ENCODE data around the gene WDR13. TPM values are rescaled to one million over a fixed set of nuclear protein-coding genes. Genes with fewer than 3 reads are reported as not detected.

WDR13 gene
- total RNA-seq, 1 donor from 2014 or later, result 20.9 TPM

GRCh38 chrX:48600226-48600625 is 2.9 kb downstream of the WDR13 start:
- Mint-ChIP-seq H3K4me1 (peaks cover 4% of the 10 kb centered on the region), H3K27me3 (ENCODE audit: insufficient read depth, low read depth) (peaks cover 8% of the 10 kb centered on the region), H3K4me3 (no peak overlapping the region), H3K36me3 (peaks cover 13% of the 10 kb centered on the region), H3K9me3 (peaks cover 12% of the 10 kb centered on the region), H3K27ac (no peak overlapping the region)
- Histone ChIP-seq H3K79me2 (ENCODE audit: low read depth) (no peaks in the 10 kb centered on the region), H3K4me1 (no peaks in the 10 kb centered on the region), H3K36me3 (no peaks in the 10 kb centered on the region), H4K20me1 (ENCODE audit: low read depth) (no peaks in the 10 kb centered on the region), H3K9ac (no peak overlapping the region), H3K4me2 (no peak overlapping the region), H2AFZ (replicated peaks) (no peak overlapping the region), H3K9me3 (ENCODE audit: low read depth) (no peaks in the 10 kb centered on the region), H3K4me3 (no peak overlapping the region), H3K27me3 (no peaks in the 10 kb centered on the region), H3F3A (ENCODE audit: low read depth) (no peaks in the 10 kb centered on the region), H3K27ac (no peak overlapping the region)
- TF ChIP-seq EZH2phosphoT487 (IDR thresholded peaks at IDR 0.05), result no peak
- TF ChIP-seq CTCF (IDR thresholded peaks at IDR 0.05), result no peak
- no peak for TF ChIP-seq EZH2 (IDR thresholded peaks at IDR 0.05)
- DNase-seq (ENCODE audit: low spot score), result no peak

- no peaks in the 10 kb centered on the region for H3K36me3 ChIP-seq
- DNase-seq (ENCODE audit: low spot score), result no peak
- TF ChIP-seq EZH2 (IDR thresholded peaks at IDR 0.05), result no peak
- TF ChIP-seq EZH2phosphoT487 (IDR thresholded peaks at IDR 0.05), result no peak
- no peak for TF ChIP-seq CTCF (IDR thresholded peaks at IDR 0.05)
Measured at GRCh38 chrX:48601741-48602394, 4.6 kb downstream of the WDR13 start.

GRCh38 chrX:48604701-48605100 is 7.4 kb downstream of the WDR13 start:
- H3F3A ChIP-seq (ENCODE audit: low read depth), result no peaks in the 10 kb centered on the region
- no peak overlapping the region for H3K4me3 ChIP-seq
- H3K36me3 Mint-ChIP-seq, result peaks cover 10% of the 10 kb centered on the region
- H3K4me3 Mint-ChIP-seq, result no peak overlapping the region
- no peaks in the 10 kb centered on the region for H3K4me1 Mint-ChIP-seq
- no peaks in the 10 kb centered on the region for H3K79me2 ChIP-seq (ENCODE audit: low read depth)
- H3K4me1 ChIP-seq, result no peaks in the 10 kb centered on the region
- H3K36me3 ChIP-seq, result no peaks in the 10 kb centered on the region
- H3K9ac ChIP-seq, result no peak overlapping the region
- H3K27me3 ChIP-seq, result no peaks in the 10 kb centered on the region
- no peaks in the 10 kb centered on the region for H3K9me3 ChIP-seq (ENCODE audit: low read depth)
- peaks cover 8% of the 10 kb centered on the region for H3K27me3 Mint-ChIP-seq (ENCODE audit: insufficient read depth, low read depth)
- TF ChIP-seq CTCF (IDR thresholded peaks at IDR 0.05) (no peak), EZH2phosphoT487 (IDR thresholded peaks at IDR 0.05) (no peak)
- H3K27ac ChIP-seq, result no peak overlapping the region
- H3K9me3 Mint-ChIP-seq, result peaks cover 18% of the 10 kb centered on the region
- no peaks in the 10 kb centered on the region for H4K20me1 ChIP-seq (ENCODE audit: low read depth)
- H3K27ac Mint-ChIP-seq, result no peak overlapping the region
- no peak overlapping the region for H2AFZ ChIP-seq (replicated peaks)
- no peak overlapping the region for H3K4me2 ChIP-seq
- no peak for DNase-seq (ENCODE audit: low spot score)

More at GRCh38 chrX:48601741-48602394, 4.6 kb downstream of the WDR13 start:
- H3K4me1 Mint-ChIP-seq, result peaks cover 4% of the 10 kb centered on the region
- Histone ChIP-seq H3K4me3 (no peak overlapping the region), H3K27me3 (no peaks in the 10 kb centered on the region), H3K9ac (no peak overlapping the region), H3K27ac (no peak overlapping the region), H3K9me3 (ENCODE audit: low read depth) (no peaks in the 10 kb centered on the region), H2AFZ (replicated peaks) (no peak overlapping the region), H3K4me1 (no peaks in the 10 kb centered on the region), H4K20me1 (ENCODE audit: low read depth) (no peaks in the 10 kb centered on the region), H3K79me2 (ENCODE audit: low read depth) (no peaks in the 10 kb centered on the region), H3F3A (ENCODE audit: low read depth) (no peaks in the 10 kb centered on the region), H3K4me2 (no peak overlapping the region)
- H3K9me3 Mint-ChIP-seq, result peaks cover 20% of the 10 kb centered on the region
- peaks cover 14% of the 10 kb centered on the region for H3K36me3 Mint-ChIP-seq
- no peak overlapping the region for H3K4me3 Mint-ChIP-seq
- H3K27me3 Mint-ChIP-seq (ENCODE audit: insufficient read depth, low read depth), result peaks cover 9% of the 10 kb centered on the region
- H3K27ac Mint-ChIP-seq, result no peak overlapping the region

All from neural progenitor cell (in vitro differentiated cells).